Measurements from ENCODE around the gene SKAP1. TPM values are rescaled to one million over a fixed set of nuclear protein-coding genes. Genes with fewer than 3 reads are reported as not detected.
"Not testable (repeated sequence)": the region's sequence is repeated elsewhere in the genome, so short reads cannot be mapped to it uniquely, and the experiment has no call there.

SKAP1 gene
- total RNA-seq, 1 donor from 2014 or later = 51.9 TPM

DNA sequence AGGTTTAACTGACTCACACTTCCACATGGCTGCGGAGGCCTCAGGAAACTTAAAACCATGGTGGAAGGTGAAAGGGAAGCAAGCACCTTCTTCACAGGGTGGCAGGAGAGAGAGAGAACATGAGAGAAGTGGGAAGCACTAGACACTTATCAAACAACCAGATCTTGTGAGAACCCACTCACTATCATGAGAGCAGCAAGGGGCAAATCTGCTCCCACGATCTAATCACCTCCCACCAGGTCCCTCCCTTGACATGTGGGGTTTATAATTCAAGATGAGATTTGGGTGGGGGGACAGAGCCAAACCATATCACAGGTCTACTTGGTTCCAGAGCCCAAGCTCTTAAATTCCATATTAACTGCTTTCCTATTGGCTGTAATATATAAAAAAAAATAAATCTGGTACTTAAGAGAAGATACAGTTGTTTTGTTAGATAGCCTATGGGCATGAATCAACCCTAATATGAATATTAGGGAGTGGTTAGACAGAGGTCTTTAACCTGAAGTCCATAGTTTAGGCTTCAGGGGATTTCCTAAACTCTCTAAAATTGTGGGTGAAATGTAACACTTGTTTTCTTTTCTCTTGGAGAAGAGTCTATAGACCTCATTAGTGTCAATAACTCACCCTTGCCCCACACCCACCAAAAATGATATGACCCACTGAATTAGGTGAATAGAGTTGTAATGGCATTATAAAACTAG, 56.7 kb downstream of the SKAP1 start:
- Mint-ChIP-seq H3K4me1 (ENCODE audit: low read depth) (peaks cover 22% of the 10 kb centered on the region), H3K27me3 (ENCODE audit: insufficient read depth) (no peaks in the 10 kb centered on the region), H3K36me3 (ENCODE audit: low read depth) (peaks cover 12% of the 10 kb centered on the region), H3K4me3 (no peak overlapping the region), H3K27ac (no peak overlapping the region), H3K9me3 (no peaks in the 10 kb centered on the region)
- DNase-seq (ENCODE audit: low spot score) = no peak
- intact Hi-C loops (cut with micrococcal nuclease) = loop anchor here (5.0 kb wide), 1 partner anchor 39 kb away; no protein-coding TSS in a partner anchor

DNA sequence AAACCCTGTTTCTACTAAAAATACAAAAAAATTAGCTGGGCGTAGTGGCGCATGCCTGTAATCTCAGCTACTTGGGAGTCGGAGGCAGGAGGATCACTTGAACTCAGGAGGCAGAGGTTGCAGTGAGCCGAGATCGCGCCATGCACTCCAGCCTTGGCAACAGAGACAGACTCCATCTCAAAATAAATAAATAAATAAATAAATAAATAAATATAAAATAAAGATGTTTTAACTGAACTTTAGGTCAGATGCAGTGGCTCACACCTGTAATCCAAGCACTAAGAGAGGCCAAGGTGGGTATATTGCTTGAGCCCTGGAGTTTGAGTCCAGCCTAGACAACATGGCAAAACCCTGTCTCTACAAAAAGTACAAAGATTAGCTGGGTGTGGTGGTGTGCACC, 61.0 kb downstream of the SKAP1 start:
- not testable (repeated sequence) for DNase-seq (ENCODE audit: low spot score)

DNA sequence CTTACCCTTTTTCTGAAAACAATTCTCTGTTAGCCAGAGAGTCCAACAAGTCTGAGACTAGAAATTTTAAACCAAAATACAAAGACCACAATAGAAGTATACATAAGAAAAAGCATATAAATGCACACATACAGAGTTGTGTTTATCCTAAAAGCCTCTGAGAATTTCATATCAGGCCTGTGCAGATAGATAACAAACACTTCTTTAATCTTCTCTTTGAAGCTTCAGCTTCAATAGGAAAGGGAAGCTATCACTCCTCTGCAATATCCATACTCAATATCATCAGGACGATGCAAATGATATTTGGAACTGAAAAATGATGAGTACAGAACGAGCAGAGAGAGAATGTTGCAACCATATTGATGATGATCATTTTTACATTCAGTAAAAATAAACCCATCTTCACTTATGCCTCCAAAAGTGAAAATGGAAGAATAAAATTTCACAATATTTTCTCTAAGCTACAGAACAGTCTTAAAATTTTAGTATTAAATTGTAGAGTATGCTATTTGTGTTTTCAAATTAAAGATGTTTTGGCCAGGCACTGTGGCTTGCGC, 61.6 kb downstream of the SKAP1 start:
- intact Hi-C loops (cut with micrococcal nuclease) = no loop called here
- Mint-ChIP-seq H3K9me3 (no peaks in the 10 kb centered on the region), H3K4me1 (ENCODE audit: low read depth) (peaks cover 20% of the 10 kb centered on the region), H3K4me3 (no peak overlapping the region), H3K36me3 (ENCODE audit: low read depth) (peaks cover 27% of the 10 kb centered on the region), H3K27me3 (ENCODE audit: insufficient read depth) (no peaks in the 10 kb centered on the region), H3K27ac (no peak overlapping the region)
- DNase-seq (ENCODE audit: low spot score) = no peak

More for the DNA sequence above, 61.0 kb downstream of the SKAP1 start:
- H3K9me3 Mint-ChIP-seq; H3K4me3 Mint-ChIP-seq; intact Hi-C loops (cut with micrococcal nuclease); H3K27me3 Mint-ChIP-seq (ENCODE audit: insufficient read depth); H3K27ac Mint-ChIP-seq: not testable (repeated sequence)
- Mint-ChIP-seq H3K36me3 (ENCODE audit: low read depth) (peaks cover 26% of the 10 kb centered on the region), H3K4me1 (ENCODE audit: low read depth) (peaks cover 26% of the 10 kb centered on the region)

- no peak for DNase-seq (ENCODE audit: low spot score)
- H3K36me3 Mint-ChIP-seq (ENCODE audit: low read depth) = peaks cover 22% of the 10 kb centered on the region
- no peak overlapping the region for H3K27ac Mint-ChIP-seq
- H3K9me3 Mint-ChIP-seq = no peaks in the 10 kb centered on the region
- intact Hi-C loops (cut with micrococcal nuclease) = no loop called here
- no peak overlapping the region for H3K4me3 Mint-ChIP-seq
- peaks cover 11% of the 10 kb centered on the region for H3K4me1 Mint-ChIP-seq (ENCODE audit: low read depth)
- H3K27me3 Mint-ChIP-seq (ENCODE audit: insufficient read depth) = no peaks in the 10 kb centered on the region
These were observed 66.9 kb downstream of the SKAP1 start for GRCh38 chr17:48363161-48363560.

- H3K27ac Mint-ChIP-seq, H3K9me3 Mint-ChIP-seq: not testable (repeated sequence)
These were observed 69.0 kb downstream of the SKAP1 start for GRCh38 chr17:48360861-48361633.

DNA sequence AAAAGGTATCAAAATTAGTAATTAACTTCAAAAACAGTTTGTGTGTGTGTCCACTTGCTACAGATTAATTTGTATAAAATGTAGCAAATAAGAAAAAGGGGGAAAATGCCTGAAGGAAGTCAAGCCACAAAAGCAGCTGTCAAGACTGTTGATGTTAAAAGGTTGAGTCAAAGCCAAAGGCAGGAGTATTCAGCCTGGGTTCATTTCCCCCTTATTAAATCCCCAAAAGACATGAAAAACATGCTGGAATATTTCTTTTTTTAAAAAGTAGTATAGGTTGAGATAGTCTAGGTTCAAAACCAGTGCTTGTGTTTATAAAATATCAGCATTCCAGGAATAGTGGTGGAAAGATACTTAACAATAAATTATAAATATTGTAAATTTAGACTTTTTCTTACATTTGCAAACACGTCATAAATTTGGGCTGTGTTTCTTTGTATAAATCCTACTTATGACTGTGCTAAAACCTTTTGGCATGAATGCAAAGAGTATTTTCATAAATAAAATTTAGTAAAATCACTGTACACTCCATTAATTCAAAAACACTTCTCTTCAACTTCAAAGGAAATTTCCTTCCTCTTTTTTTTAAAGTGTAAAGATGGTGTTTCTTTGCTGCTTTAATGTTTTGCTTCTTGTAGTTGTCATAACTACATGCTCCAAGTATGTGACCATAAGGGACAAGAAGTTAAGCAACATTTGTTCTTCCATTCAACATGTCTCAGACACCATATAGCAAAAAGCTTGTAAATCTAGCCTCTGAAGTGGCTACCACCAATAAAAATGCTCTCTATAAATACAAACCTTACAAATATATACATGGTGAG, 72.0 kb downstream of the SKAP1 start:
- no peak overlapping the region for H3K4me3 Mint-ChIP-seq
- no peaks in the 10 kb centered on the region for H3K9me3 Mint-ChIP-seq
- DNase-seq (ENCODE audit: low spot score) = no peak
- no peaks in the 10 kb centered on the region for H3K27me3 Mint-ChIP-seq (ENCODE audit: insufficient read depth)
- intact Hi-C loops (cut with micrococcal nuclease) = no loop called here
- no peak overlapping the region for H3K27ac Mint-ChIP-seq
- peaks cover 2% of the 10 kb centered on the region for H3K36me3 Mint-ChIP-seq (ENCODE audit: low read depth)
- H3K4me1 Mint-ChIP-seq (ENCODE audit: low read depth) = no peaks in the 10 kb centered on the region

More at GRCh38 chr17:48360861-48361633, 69.0 kb downstream of the SKAP1 start:
- H3K4me1 Mint-ChIP-seq (ENCODE audit: low read depth); H3K4me3 Mint-ChIP-seq; H3K27me3 Mint-ChIP-seq (ENCODE audit: insufficient read depth); DNase-seq (ENCODE audit: low spot score); intact Hi-C loops (cut with micrococcal nuclease): not testable (repeated sequence)
- H3K36me3 Mint-ChIP-seq (ENCODE audit: low read depth) = peaks cover 11% of the 10 kb centered on the region

DNA sequence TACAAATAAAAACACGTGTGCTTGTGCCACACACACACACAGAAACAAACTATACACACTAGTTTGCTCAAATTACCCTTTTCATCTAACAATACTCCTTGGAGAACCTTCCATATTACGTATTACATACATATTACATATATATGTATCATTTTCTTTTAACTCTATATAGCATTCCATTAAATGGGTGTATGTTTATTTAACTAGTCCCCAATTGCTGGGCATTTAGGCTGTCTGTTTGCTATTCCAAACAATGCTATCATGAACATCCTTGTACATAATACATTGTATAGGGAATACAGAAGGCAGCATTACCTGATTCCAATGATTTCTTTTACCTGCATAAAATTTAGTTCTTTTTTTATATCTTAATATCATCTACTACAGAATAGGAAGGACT, 73.1 kb downstream of the SKAP1 start:
- no peaks in the 10 kb centered on the region for H3K9me3 Mint-ChIP-seq
- intact Hi-C loops (cut with micrococcal nuclease) = no loop called here
- no peaks in the 10 kb centered on the region for H3K36me3 Mint-ChIP-seq (ENCODE audit: low read depth)
- H3K4me3 Mint-ChIP-seq = no peak overlapping the region
- peaks cover 4% of the 10 kb centered on the region for H3K4me1 Mint-ChIP-seq (ENCODE audit: low read depth)
- H3K27me3 Mint-ChIP-seq (ENCODE audit: insufficient read depth) = no peaks in the 10 kb centered on the region
- H3K27ac Mint-ChIP-seq = no peak overlapping the region
- no peak for DNase-seq (ENCODE audit: low spot score)

DNA sequence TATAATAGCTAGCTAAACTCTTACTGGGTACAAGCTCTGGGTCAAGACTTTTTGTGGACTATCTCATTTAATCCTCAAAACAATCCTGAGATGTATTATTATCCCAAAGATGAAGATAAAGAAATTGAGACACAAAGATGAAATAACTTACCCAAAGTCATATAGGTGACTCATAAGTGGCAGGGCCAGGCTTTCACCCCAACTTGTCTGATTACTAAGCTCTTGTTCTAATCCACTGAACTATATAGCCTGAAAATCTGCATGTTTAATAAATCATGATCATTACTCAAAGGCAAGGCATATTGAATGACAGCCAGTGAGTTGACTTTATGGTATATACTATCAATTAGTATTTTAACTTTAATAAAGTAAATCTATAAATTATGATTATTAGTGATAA, 77.4 kb downstream of the SKAP1 start:
- Mint-ChIP-seq H3K27ac (no peak overlapping the region), H3K27me3 (ENCODE audit: insufficient read depth) (no peaks in the 10 kb centered on the region), H3K4me1 (ENCODE audit: low read depth) (peaks cover 7% of the 10 kb centered on the region), H3K9me3 (no peaks in the 10 kb centered on the region), H3K4me3 (no peak overlapping the region), H3K36me3 (ENCODE audit: low read depth) (peaks cover 1% of the 10 kb centered on the region)
- DNase-seq (ENCODE audit: low spot score) = no peak
- intact Hi-C loops (cut with micrococcal nuclease) = loop anchor here (1.0 to 2.0 kb wide), 2 partner anchors 105 to 188 kb away; no protein-coding TSS in a partner anchor

GRCh38 chr17:48351911-48352332, 78.1 kb downstream of the SKAP1 start:
- H3K9me3 Mint-ChIP-seq = no peaks in the 10 kb centered on the region
- intact Hi-C loops (cut with micrococcal nuclease) = loop anchor here (1.0 to 2.0 kb wide), 2 partner anchors 105 to 189 kb away; no protein-coding TSS in a partner anchor
- H3K4me1 Mint-ChIP-seq (ENCODE audit: low read depth) = peaks cover 7% of the 10 kb centered on the region

DNA sequence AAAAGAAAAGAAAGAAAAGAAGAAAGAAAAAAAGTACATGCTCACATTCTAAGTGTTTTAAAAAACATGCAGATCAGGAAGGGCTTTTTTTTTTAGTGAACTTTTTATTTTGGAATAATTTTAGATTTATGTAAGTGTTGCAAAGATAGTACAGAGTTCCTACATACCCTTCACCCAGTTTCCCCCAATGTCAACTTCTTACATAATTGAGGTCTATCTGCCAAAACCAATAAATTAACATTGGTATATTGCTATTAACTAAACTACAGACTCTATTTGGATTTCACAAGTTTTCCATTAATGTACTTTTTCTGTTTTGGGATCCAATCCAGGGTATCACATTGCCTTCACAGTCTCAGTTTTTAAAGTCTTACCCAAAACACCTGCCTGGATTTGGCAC, 81.7 kb downstream of the SKAP1 start:
- no peak for DNase-seq (ENCODE audit: low spot score)
- Mint-ChIP-seq H3K4me3 (no peak overlapping the region), H3K36me3 (ENCODE audit: low read depth) (peaks cover 16% of the 10 kb centered on the region), H3K27ac (no peak overlapping the region), H3K9me3 (no peaks in the 10 kb centered on the region), H3K4me1 (ENCODE audit: low read depth) (peaks cover 13% of the 10 kb centered on the region), H3K27me3 (ENCODE audit: insufficient read depth) (no peaks in the 10 kb centered on the region)
- intact Hi-C loops (cut with micrococcal nuclease) = no loop called here

More at GRCh38 chr17:48351911-48352332, 78.1 kb downstream of the SKAP1 start:
- Mint-ChIP-seq H3K36me3 (ENCODE audit: low read depth) (peaks cover 1% of the 10 kb centered on the region), H3K27me3 (ENCODE audit: insufficient read depth) (no peaks in the 10 kb centered on the region), H3K4me3 (no peak overlapping the region), H3K27ac (no peak overlapping the region)
- no peak for DNase-seq (ENCODE audit: low spot score)

GRCh38 chr17:48347177-48347576, 82.8 kb downstream of the SKAP1 start:
- Mint-ChIP-seq H3K9me3 (no peaks in the 10 kb centered on the region), H3K27me3 (ENCODE audit: insufficient read depth) (no peaks in the 10 kb centered on the region), H3K27ac (no peak overlapping the region), H3K36me3 (ENCODE audit: low read depth) (peaks cover 19% of the 10 kb centered on the region), H3K4me3 (no peak overlapping the region), H3K4me1 (ENCODE audit: low read depth) (peaks cover 12% of the 10 kb centered on the region)
- intact Hi-C loops (cut with micrococcal nuclease) = no loop called here
- no peak for DNase-seq (ENCODE audit: low spot score)

DNA sequence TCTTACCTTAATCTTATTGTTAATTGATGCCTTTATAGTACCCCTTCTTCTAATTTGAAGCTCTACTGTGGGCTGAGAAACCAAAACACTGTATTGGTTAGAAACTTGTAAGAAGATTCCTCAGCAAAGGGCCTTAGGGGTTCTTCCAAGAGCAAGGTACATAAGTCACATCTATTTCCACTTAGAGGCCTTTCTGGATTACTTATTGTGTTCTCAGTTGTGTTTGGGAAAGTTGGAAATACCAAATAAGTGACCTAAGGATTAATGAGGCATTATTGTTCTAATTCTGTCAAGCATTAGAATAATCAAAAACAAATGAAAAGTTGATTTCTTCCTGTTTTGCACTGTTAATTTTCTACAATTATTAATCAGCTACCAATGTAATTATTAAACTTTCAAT, 85.8 kb downstream of the SKAP1 start:
- H3K4me1 Mint-ChIP-seq (ENCODE audit: low read depth) = peaks cover 6% of the 10 kb centered on the region
- H3K36me3 Mint-ChIP-seq (ENCODE audit: low read depth) = peaks cover 23% of the 10 kb centered on the region
- DNase-seq (ENCODE audit: low spot score) = no peak
- H3K27me3 Mint-ChIP-seq (ENCODE audit: insufficient read depth) = no peaks in the 10 kb centered on the region
- no peak overlapping the region for H3K27ac Mint-ChIP-seq
- no peaks in the 10 kb centered on the region for H3K9me3 Mint-ChIP-seq
- intact Hi-C loops (cut with micrococcal nuclease) = no loop called here
- no peak overlapping the region for H3K4me3 Mint-ChIP-seq
